Measurements from ENCODE around the gene S100A1.

S100A1 gene

GRCh38 chr1:153599847-153600246 is 28.4 kb upstream of the S100A1 start:
- Mint-ChIP-seq H3K4me1 (ENCODE audit: low read depth) (peaks cover 35% of the 10 kb centered on the region), H3K36me3 (ENCODE audit: low read depth) (no peaks in the 10 kb centered on the region), H3K4me3 (no peak overlapping the region), H3K27me3 (no peaks in the 10 kb centered on the region), H3K9me3 (no peaks in the 10 kb centered on the region), H3K27ac (peak overlapping the region; percentile 29)
- intact Hi-C loops (cut with micrococcal nuclease): no loop called here

GRCh38 chr1:153602749-153603148 is 25.5 kb upstream of the S100A1 start:
- no peak overlapping the region for H3K27ac Mint-ChIP-seq
- H3K27me3 Mint-ChIP-seq: peaks cover 1% of the 10 kb centered on the region
- H3K4me1 Mint-ChIP-seq (ENCODE audit: low read depth): peaks cover 31% of the 10 kb centered on the region
- intact Hi-C loops (cut with micrococcal nuclease): no loop called here
- no peak overlapping the region for H3K4me3 Mint-ChIP-seq
- no peaks in the 10 kb centered on the region for H3K36me3 Mint-ChIP-seq (ENCODE audit: low read depth)
- no peaks in the 10 kb centered on the region for H3K9me3 Mint-ChIP-seq

- no peak overlapping the region for H3K27ac Mint-ChIP-seq
- peaks cover 44% of the 10 kb centered on the region for H3K4me1 Mint-ChIP-seq (ENCODE audit: low read depth)
- peaks cover 1% of the 10 kb centered on the region for H3K27me3 Mint-ChIP-seq
- intact Hi-C loops (cut with micrococcal nuclease): no loop called here
- H3K36me3 Mint-ChIP-seq (ENCODE audit: low read depth): no peaks in the 10 kb centered on the region
- no peaks in the 10 kb centered on the region for H3K9me3 Mint-ChIP-seq
- no peak overlapping the region for H3K4me3 Mint-ChIP-seq
These were observed 22.0 kb upstream of the S100A1 start for GRCh38 chr1:153606194-153606593.

GRCh38 chr1:153607381-153607780 is 20.9 kb upstream of the S100A1 start:
- H3K27ac Mint-ChIP-seq: no peak overlapping the region
- peaks cover 1% of the 10 kb centered on the region for H3K27me3 Mint-ChIP-seq

GRCh38 chr1:153608089-153608682 is 20.0 kb upstream of the S100A1 start:
- intact Hi-C loops (cut with micrococcal nuclease): no loop called here
- H3K27ac Mint-ChIP-seq: no peak overlapping the region
- peaks cover 1% of the 10 kb centered on the region for H3K27me3 Mint-ChIP-seq
- no peaks in the 10 kb centered on the region for H3K9me3 Mint-ChIP-seq
- no peaks in the 10 kb centered on the region for H3K36me3 Mint-ChIP-seq (ENCODE audit: low read depth)
- no peak overlapping the region for H3K4me3 Mint-ChIP-seq
- peaks cover 42% of the 10 kb centered on the region for H3K4me1 Mint-ChIP-seq (ENCODE audit: low read depth)

More at GRCh38 chr1:153607381-153607780, 20.9 kb upstream of the S100A1 start:
- Mint-ChIP-seq H3K4me1 (ENCODE audit: low read depth) (peaks cover 43% of the 10 kb centered on the region), H3K4me3 (no peak overlapping the region), H3K36me3 (ENCODE audit: low read depth) (no peaks in the 10 kb centered on the region), H3K9me3 (no peaks in the 10 kb centered on the region)
- intact Hi-C loops (cut with micrococcal nuclease): no loop called here

GRCh38 chr1:153608742-153609584 is 19.3 kb upstream of the S100A1 start:
- Mint-ChIP-seq H3K4me3 (no peak overlapping the region), H3K27me3 (peaks cover 1% of the 10 kb centered on the region), H3K27ac (peak overlapping the region; percentile 2), H3K36me3 (ENCODE audit: low read depth) (no peaks in the 10 kb centered on the region), H3K4me1 (ENCODE audit: low read depth) (peaks cover 42% of the 10 kb centered on the region), H3K9me3 (no peaks in the 10 kb centered on the region)
- intact Hi-C loops (cut with micrococcal nuclease): no loop called here

GRCh38 chr1:153609585-153609907 is 18.7 kb upstream of the S100A1 start:
- peaks cover 1% of the 10 kb centered on the region for H3K27me3 Mint-ChIP-seq
- peaks cover 42% of the 10 kb centered on the region for H3K4me1 Mint-ChIP-seq (ENCODE audit: low read depth)
- intact Hi-C loops (cut with micrococcal nuclease): no loop called here
- no peak overlapping the region for H3K4me3 Mint-ChIP-seq
- no peaks in the 10 kb centered on the region for H3K9me3 Mint-ChIP-seq
- no peaks in the 10 kb centered on the region for H3K36me3 Mint-ChIP-seq (ENCODE audit: low read depth)
- peak overlapping the region; percentile 10 for H3K27ac Mint-ChIP-seq

- intact Hi-C loops (cut with micrococcal nuclease): no loop called here
- peaks cover 42% of the 10 kb centered on the region for H3K4me1 Mint-ChIP-seq (ENCODE audit: low read depth)
- no peaks in the 10 kb centered on the region for H3K9me3 Mint-ChIP-seq
- peak overlapping the region; percentile 10 for H3K27ac Mint-ChIP-seq
- H3K4me3 Mint-ChIP-seq: no peak overlapping the region
- H3K36me3 Mint-ChIP-seq (ENCODE audit: low read depth): no peaks in the 10 kb centered on the region
- H3K27me3 Mint-ChIP-seq: peaks cover 1% of the 10 kb centered on the region
These were observed 17.9 kb upstream of the S100A1 start for GRCh38 chr1:153610334-153610733.

- Mint-ChIP-seq H3K36me3 (ENCODE audit: low read depth) (no peaks in the 10 kb centered on the region), H3K27ac (no peak overlapping the region), H3K27me3 (peaks cover 1% of the 10 kb centered on the region), H3K9me3 (no peaks in the 10 kb centered on the region), H3K4me1 (ENCODE audit: low read depth) (peaks cover 46% of the 10 kb centered on the region), H3K4me3 (no peak overlapping the region)
- intact Hi-C loops (cut with micrococcal nuclease): no loop called here
These were observed 17.4 kb upstream of the S100A1 start for GRCh38 chr1:153610811-153611301.

- Mint-ChIP-seq H3K4me3 (no peak overlapping the region), H3K27ac (no peak overlapping the region), H3K36me3 (ENCODE audit: low read depth) (no peaks in the 10 kb centered on the region), H3K27me3 (peaks cover 1% of the 10 kb centered on the region), H3K9me3 (no peaks in the 10 kb centered on the region), H3K4me1 (ENCODE audit: low read depth) (peaks cover 51% of the 10 kb centered on the region)
- intact Hi-C loops (cut with micrococcal nuclease): no loop called here
These were observed 16.9 kb upstream of the S100A1 start for GRCh38 chr1:153611356-153611755.

GRCh38 chr1:153612111-153612754 is 16.0 kb upstream of the S100A1 start:
- intact Hi-C loops (cut with micrococcal nuclease): no loop called here
- Mint-ChIP-seq H3K9me3 (no peaks in the 10 kb centered on the region), H3K4me3 (no peak overlapping the region), H3K36me3 (ENCODE audit: low read depth) (no peaks in the 10 kb centered on the region), H3K4me1 (ENCODE audit: low read depth) (peaks cover 60% of the 10 kb centered on the region), H3K27me3 (peaks cover 2% of the 10 kb centered on the region), H3K27ac (peak overlapping the region; percentile 15)

- Mint-ChIP-seq H3K4me3 (no peak within 1 kb of the TSS), H3K4me1 (ENCODE audit: low read depth) (peaks cover 65% of the 10 kb centered on the region), H3K36me3 (ENCODE audit: low read depth) (no peaks in the 10 kb centered on the region), H3K27ac (peak within 1 kb of the TSS; percentile 15), H3K9me3 (no peaks in the 10 kb centered on the region), H3K27me3 (peaks cover 2% of the 10 kb centered on the region)
- intact Hi-C loops (cut with micrococcal nuclease): no loop called here
These were observed 15.4 kb upstream of the S100A1 start, which contains the start of gene S100A16 for GRCh38 chr1:153612755-153613331. TSS of gene S100A16 (minus strand) at chr1:153613137. CDS start at chr1:153608151, 4,986 bp downstream.

- Mint-ChIP-seq H3K9me3 (no peaks in the 10 kb centered on the region), H3K27ac (no peak overlapping the region), H3K27me3 (peaks cover 2% of the 10 kb centered on the region), H3K4me1 (ENCODE audit: low read depth) (peaks cover 61% of the 10 kb centered on the region), H3K36me3 (ENCODE audit: low read depth) (no peaks in the 10 kb centered on the region), H3K4me3 (no peak overlapping the region)
- intact Hi-C loops (cut with micrococcal nuclease): no loop called here
These were observed 14.8 kb upstream of the S100A1 start for GRCh38 chr1:153613406-153613805.
